T-helper 22 cell (primary cell): Measurements from ENCODE around the gene RABGAP1.
A peak's percentile ranks its signal among the peaks of the same experiment; 100 is the strongest.

Source experiments
- DNase-seq: peaks from one replicate; pipeline ENCODE4 v3.0.0-alpha.2; 2020; ENCODE audit warnings: low read depth

Gene RABGAP1

GRCh38 chr9:122944960-122945888, 4.4 kb downstream of the RABGAP1 start:
- no peak for DNase-seq

DNA sequence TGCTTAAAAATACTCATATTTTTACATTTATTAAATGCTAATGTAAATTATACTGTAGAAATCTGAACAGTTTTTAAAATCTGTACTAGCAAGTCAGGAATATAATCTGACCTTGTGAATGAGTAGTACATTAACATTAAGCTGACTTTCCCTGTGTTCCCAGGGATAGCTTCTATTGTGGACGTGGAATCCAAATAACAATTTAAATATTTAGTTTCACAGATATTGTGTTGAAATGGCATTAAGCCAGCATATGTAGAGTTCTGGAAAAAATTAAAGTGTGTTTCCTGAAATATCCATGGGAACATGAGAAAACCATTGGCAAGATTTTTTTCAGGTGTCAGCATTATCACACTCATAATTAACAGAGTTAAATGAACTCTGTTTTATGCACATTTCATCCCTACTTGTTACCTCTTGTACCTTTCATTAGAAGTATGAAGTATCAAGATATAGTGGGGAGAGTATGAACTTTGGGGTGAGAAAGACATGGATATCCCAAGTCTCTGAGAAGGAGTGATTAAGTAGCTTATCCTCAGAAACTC, 5.7 kb downstream of the RABGAP1 start:
- no peak for DNase-seq

GRCh38 chr9:122948313-122948712, 7.5 kb downstream of the RABGAP1 start:
- no peak for DNase-seq

- no peak for DNase-seq
Observed at GRCh38 chr9:122949696-122950095, 8.9 kb downstream of the RABGAP1 start.

DNA sequence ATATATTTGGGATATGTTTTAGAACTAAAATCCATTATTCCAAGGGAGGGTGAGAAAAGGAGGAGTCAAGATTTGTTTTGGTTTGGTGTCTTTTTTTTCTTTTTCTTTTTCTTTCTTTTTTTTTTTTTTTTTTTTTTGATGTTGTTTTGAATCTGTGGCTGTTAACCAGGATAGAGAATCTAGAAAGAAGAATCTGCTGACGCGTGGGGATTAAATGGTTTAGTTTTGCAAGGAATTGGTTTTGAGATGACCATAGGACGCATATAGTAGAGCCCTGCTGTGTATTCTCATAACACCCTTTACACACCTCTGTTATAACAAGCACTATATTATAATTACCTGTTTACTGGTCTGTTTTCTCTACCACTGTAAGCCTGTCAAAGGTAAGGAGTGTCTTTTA, 9.4 kb downstream of the RABGAP1 start:
- no peak for DNase-seq

DNA sequence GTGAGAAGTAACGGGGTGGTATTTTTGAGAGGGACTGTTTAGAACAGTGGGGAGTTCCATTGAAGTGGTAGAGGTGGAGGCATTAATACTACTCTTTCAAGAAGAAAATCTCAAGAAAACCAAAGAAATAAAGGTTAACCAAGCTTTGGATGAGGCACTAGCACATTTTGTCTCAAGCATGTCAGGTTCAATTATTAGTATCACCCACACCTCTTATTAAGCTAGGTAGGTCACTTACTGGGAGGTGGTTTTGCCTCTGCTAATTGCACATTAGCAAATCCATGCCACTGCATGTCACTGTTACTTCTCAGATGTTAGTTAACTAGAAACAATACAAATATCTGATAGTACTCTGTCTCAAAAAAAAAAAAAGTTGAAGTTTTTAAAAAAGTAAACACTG, 10.2 kb downstream of the RABGAP1 start:
- no peak for DNase-seq

DNA sequence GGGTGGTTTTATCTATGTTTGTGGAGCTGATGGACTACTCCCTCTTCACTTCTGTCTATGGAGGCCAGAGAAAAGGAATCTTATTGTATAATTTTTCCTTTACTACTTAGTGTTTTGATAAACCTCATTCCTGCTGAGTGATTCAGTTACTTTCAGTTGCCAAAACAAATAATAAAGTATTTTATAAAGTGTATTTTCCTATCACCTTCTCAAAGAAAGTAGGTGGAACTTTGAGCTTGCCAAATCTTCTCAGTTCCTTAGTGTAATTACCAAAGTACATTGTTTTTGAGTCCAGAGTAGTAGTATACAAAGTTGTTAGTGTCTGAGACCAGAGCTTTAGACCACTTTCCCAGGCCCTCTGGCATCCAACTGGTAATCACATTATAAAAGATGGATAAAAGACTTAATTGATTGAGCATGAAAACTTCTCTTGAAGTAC, 13.5 kb downstream of the RABGAP1 start:
- DNase-seq = no peak

GRCh38 chr9:122955961-122956360, 15.1 kb downstream of the RABGAP1 start:
- DNase-seq = no peak

- DNase-seq = no peak
Observed at GRCh38 chr9:122961139-122961538, 20.3 kb downstream of the RABGAP1 start.

GRCh38 chr9:122975196-122975595, 34.4 kb downstream of the RABGAP1 start:
- no peak for DNase-seq

DNA sequence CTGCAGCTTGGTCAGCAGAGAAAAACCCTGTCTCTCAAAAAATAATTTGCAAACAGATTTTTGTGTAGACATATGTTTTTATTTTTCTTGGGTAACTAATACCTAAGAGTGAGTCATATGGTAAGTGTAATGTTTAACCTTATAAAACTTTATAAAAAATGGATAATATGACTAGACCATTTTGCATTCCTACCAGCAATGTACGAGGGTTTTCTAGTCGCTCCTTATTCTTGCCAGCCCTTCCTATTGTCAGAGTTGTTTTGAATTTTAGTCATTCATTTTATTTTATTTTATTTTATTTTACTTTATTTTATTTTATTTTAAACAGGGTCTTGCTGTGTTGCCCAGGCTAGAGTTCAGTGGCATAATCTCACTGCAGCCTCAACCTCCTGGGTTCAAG, 37.8 kb downstream of the RABGAP1 start:
- DNase-seq = no peak

GRCh38 chr9:122986010-122986409, 45.2 kb downstream of the RABGAP1 start:
- DNase-seq = no peak

DNA sequence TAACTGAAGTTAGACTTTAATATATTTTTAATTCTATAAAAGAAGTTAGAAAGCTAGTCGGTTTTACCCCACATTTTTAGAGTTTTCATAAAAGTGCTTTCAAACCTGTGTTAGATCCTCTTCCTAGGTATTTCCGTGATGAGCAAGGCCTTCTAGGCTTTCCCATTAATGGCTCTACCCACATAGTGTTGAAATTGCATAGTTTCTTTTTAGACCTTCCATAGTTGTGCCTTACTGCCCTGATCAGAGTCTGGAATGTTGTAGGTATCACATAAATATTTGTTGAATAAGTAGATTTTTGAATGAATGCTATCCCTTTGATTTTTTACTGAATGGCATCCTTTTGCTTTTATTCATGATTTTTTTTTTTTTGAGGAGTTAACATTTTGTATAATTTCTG, 47.3 kb downstream of the RABGAP1 start:
- no peak for DNase-seq

- no peak for DNase-seq
Observed at GRCh38 chr9:122988920-122989621, 48.3 kb downstream of the RABGAP1 start.

DNA sequence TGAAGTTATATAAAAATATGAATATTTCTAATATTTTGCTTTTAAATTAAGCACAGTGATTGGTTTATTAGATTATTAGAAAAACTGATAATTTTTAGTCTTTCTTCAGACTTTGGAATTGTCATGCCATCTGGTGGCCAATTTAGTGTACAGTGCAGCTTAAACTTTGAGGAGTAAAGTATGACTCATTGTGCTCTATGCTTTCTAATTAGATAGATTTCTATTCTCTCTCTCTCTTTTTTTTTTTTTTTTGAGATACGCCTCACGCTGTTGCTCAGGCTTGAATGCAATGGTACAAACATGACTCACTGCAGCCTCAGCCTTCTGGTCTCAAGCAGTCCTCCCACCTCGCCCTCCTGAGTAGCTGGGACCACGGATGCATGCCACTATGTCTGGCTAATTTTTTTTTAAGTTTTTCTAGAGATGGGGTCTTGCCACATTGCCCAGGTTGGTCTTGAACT, 50.6 kb downstream of the RABGAP1 start:
- peak; percentile 1 for DNase-seq

- DNase-seq = no peak
Observed at GRCh38 chr9:122996586-122996985, 55.8 kb downstream of the RABGAP1 start.

- DNase-seq = no peak
Observed at GRCh38 chr9:122998448-122998847, 57.6 kb downstream of the RABGAP1 start.

- DNase-seq = no peak
Observed at GRCh38 chr9:123000371-123001068, 59.7 kb downstream of the RABGAP1 start.

- no peak for DNase-seq
Observed at GRCh38 chr9:123002754-123003153, 61.9 kb downstream of the RABGAP1 start.

DNA sequence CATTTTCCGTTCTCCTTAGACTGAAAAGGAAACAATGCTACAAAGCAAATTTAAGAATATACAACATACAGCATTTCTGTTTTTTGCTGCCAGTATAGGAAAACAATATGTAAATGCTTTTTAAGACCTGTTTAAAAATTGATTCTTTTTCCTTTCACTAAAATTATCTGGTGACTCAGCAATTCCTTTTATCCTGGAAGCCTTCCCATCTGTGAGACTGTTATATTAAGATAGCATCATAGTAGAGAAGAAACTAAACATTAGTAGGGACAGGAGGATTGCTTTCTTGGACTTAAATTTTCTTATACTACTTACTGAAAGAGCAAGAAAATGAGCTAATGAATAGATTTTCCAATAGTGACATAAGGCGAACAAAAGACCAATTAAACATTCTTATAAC, 62.6 kb downstream of the RABGAP1 start:
- DNase-seq = no peak

DNA sequence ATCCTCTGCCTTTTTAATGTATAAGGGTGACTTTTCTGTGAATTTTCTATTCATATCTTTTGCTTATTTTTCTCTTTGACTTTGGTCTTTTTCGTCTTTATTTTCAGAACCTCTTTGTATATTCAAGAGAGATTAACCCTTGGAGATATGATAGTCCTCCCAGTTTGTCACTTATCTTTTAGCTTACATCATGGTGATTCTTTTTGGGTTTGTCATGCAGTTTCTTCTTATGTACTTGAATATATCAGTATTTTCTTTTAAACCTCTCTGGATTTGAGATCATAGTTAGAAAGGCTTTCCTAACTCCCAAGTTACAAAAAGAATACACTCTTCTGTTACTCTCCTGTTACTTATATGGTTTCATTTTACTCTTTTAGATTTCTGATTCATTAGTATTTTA, 65.1 kb downstream of the RABGAP1 start:
- DNase-seq = no peak

- DNase-seq = no peak
Observed at GRCh38 chr9:123007269-123007668, 66.4 kb downstream of the RABGAP1 start.
